ENCODE results near the gene PARPBP.

DNA sequence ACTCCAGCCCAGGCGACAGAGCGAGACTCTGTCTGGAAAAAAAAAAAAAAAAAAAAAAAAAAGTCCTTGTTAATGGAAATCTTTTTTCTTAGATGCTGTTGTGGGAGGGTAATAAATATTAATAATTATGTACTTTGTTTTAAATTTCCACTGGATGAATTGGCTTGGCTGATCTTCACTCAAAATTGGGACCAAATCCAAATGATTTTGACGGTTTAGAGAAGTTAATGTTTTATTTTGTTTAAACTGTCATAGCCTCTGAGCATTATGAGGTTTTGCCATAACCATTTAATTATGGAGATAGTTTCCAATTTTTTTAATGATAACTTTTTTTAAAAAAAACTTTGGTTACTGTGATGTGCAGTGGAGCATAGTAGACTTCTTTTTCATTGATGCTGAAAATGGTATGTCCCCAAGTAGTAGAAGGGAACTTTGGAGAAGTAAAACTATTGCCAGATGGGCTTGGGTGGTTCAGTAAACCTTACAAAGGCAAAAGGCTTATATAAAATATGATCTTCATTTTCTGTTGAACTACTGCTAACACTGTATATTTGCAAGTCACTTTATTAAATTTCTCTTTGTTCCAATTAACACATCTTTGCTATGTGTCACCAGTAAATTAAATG, 81.6 kb downstream of the PARPBP start:
- no peak for TF ChIP-seq CTCF (IDR thresholded peaks at IDR 0.05; ENCODE audit: low read length)
- no peak for TF ChIP-seq EZH2 (IDR thresholded peaks at IDR 0.05; ENCODE audit: borderline replicate concordance, low read length)
